Motor neuron (in vitro differentiated cells): Measurements from ENCODE around the gene TNFAIP8L3. TPM values are rescaled to one million over a fixed set of nuclear protein-coding genes. Genes with fewer than 3 reads are reported as not detected.
"Not testable (repeated sequence)": the region's sequence is repeated elsewhere in the genome, so short reads cannot be mapped to it uniquely, and the experiment has no call there.

Source experiments
- ATAC-seq, 8 experiments: fragments of 200-7000 bp; cut with Tn5 transposase; replicated peaks in 6 of 8; 2 replicates each; pipeline ENCODE4 v1.8.0; 2021; ENCODE audit warnings: mild to moderate bottlenecking in 8 of 8, moderate library complexity in 8 of 8
- H3K27ac ChIP-seq, 2 donors: fragments of 250-450 bp; sonication (Bioruptor Pico); 2 replicates each; pipeline ENCODE4 v1.9.0; 2021; ENCODE audit warnings: antibody characterized with exemption in 2 of 2, mild to moderate bottlenecking in 2 of 2, moderate library complexity in 1 of 2
- H3K4me1 ChIP-seq, 2 donors: fragments of 250-450 bp; sonication (Bioruptor Pico); replicated peaks in 1 of 2; 2 replicates each; pipeline ENCODE4 v1.6.1; 2021; ENCODE audit warnings: antibody characterized with exemption in 2 of 2, mild to moderate bottlenecking in 2 of 2, moderate library complexity in 1 of 2
- H3K4me3 ChIP-seq, 5 donors: fragments of 250-450 bp; sonication (Bioruptor Pico); 2 replicates each; pipeline ENCODE4 v1.9.0; 2021; ENCODE audit warnings: antibody characterized with exemption in 5 of 5, mild to moderate bottlenecking in 5 of 5, moderate library complexity in 4 of 5
- WGBS, 10 experiments: fragments of 450-650 bp; shearing (Covaris generic); methylation state at CpG; one replicate each; pipeline ENCODE4 v1.0.0; 2022; 5-methylcytosine and 5-hydroxymethylcytosine counted together
- in situ Hi-C, 9 experiments: fragments of 400-800 bp; cut with MboI; loops; one replicate each; pipeline ENCODE4 v1.15.0; 2021; ENCODE audit warnings: low sequenced_read_pairs in 9 of 9, low pct_unique_long_range_greater_than_20kb in 2 of 9; ENCODE audit not compliant: unreplicated experiment in 9 of 9
- total RNA-seq, 8 experiments: library from RNA; unstranded; fragments of 300-600 nt; gene quantifications; 2 replicates each; pipeline versions ENCODE4 v1.2.3 to v1.2.4, GENCODE V29; 2022

TNFAIP8L3 gene
- total RNA-seq = 1 to 10 TPM in 7 of 8 experiments, under 1 TPM in 1; 0.75 to 6.9 (median 2.0) TPM

GRCh38 chr15:51094606-51095569 is at the start of gene TNFAIP8L3:
Gene TNFAIP8L3, minus strand, starts transcription at chr15:51094906. Its CDS starts 311 bp downstream, at chr15:51094595.
- Histone ChIP-seq H3K4me3 (peak within 1 kb of the TSS; percentile 21 to 49 (median 39)), H3K4me1 (peaks cover 2 to 6% of the 10 kb centered on the region in 2 donors), H3K27ac (no peak within 1 kb of the TSS)
- in situ Hi-C loops = no loop called here
- peak; percentile 73 to 91 (median 84) for ATAC-seq
- WGBS, 10 experiments = 10 to 65% (median 29%) methylated on average over 4 to 5 of the region's 98 CpGs; no CpG with 5 or more reads in 6 of the 10 experiments

- in situ Hi-C loops = no loop called here
- Histone ChIP-seq H3K4me1 (no peaks in the 10 kb centered on the region), H3K4me3 (no peak overlapping the region), H3K27ac (no peak overlapping the region)
- WGBS, 10 experiments = 0 to 100% (median 90%) methylated on average over 1 to 3 of the region's 3 CpGs; no CpG with 5 or more reads in 1 of the 10 experiments
- peak in 3 of 8 experiments; percentile 44 to 89 (median 81) for ATAC-seq
Observed at GRCh38 chr15:51144021-51144532, 49.4 kb upstream of the TNFAIP8L3 start.

GRCh38 chr15:51140347-51140746 is 45.6 kb upstream of the TNFAIP8L3 start:
- H3K27ac ChIP-seq, H3K4me3 ChIP-seq, in situ Hi-C loops, ATAC-seq, H3K4me1 ChIP-seq: not testable (repeated sequence)
- WGBS, 10 experiments = 29 to 100% (median 80%) methylated on average over 1 to 2 of the region's 2 CpGs; no CpG with 5 or more reads in 1 of the 10 experiments

GRCh38 chr15:51139091-51139490 is 44.4 kb upstream of the TNFAIP8L3 start:
- no peaks in the 10 kb centered on the region for H3K4me1 ChIP-seq
- 67 to 100% (median 89%) methylated on average over 1 of the region's 1 CpG; no CpG with 5 or more reads in 1 of the 10 experiments for WGBS, 10 experiments
- no peak overlapping the region for H3K27ac ChIP-seq
- no peak overlapping the region for H3K4me3 ChIP-seq
- in situ Hi-C loops = no loop called here
- ATAC-seq = no peak

- no peak overlapping the region for H3K27ac ChIP-seq
- no peaks in the 10 kb centered on the region for H3K4me1 ChIP-seq
- 38 to 100% (median 62%) methylated on average over 1 to 4 of the region's 5 CpGs for WGBS, 10 experiments
- peak in 1 of 8 experiments; percentile 70 for ATAC-seq
- in situ Hi-C loops = no loop called here
- no peak overlapping the region for H3K4me3 ChIP-seq
Observed at GRCh38 chr15:51137880-51138430, 43.2 kb upstream of the TNFAIP8L3 start.

GRCh38 chr15:51137024-51137423 is 42.3 kb upstream of the TNFAIP8L3 start:
- no peak for ATAC-seq
- 86% methylated on average over 1 of the region's 1 CpG; no CpG with 5 or more reads in 9 of the 10 experiments for WGBS, 10 experiments
- in situ Hi-C loops = no loop called here
- H3K4me3 ChIP-seq = no peak overlapping the region
- no peak overlapping the region for H3K27ac ChIP-seq
- H3K4me1 ChIP-seq = no peaks in the 10 kb centered on the region

GRCh38 chr15:51135276-51135675 is 40.6 kb upstream of the TNFAIP8L3 start:
- Histone ChIP-seq H3K27ac (no peak overlapping the region), H3K4me3 (no peak overlapping the region), H3K4me1 (peaks cover 0 to 2% of the 10 kb centered on the region in 2 donors)
- in situ Hi-C loops = no loop called here
- no peak for ATAC-seq
- WGBS, 10 experiments = 60 to 100% (median 97%) methylated on average over 1 to 2 of the region's 2 CpGs; no CpG with 5 or more reads in 2 of the 10 experiments

GRCh38 chr15:51134416-51135199 is 39.9 kb upstream of the TNFAIP8L3 start:
- no peak for ATAC-seq
- in situ Hi-C loops = no loop called here

GRCh38 chr15:51133140-51133765 is 38.5 kb upstream of the TNFAIP8L3 start:
- peak in 1 of 8 experiments; percentile 6 for ATAC-seq
- 27 to 100% (median 57%) methylated on average over 1 to 5 of the region's 7 CpGs for WGBS, 10 experiments
- Histone ChIP-seq H3K4me3 (no peak overlapping the region), H3K27ac (no peak overlapping the region), H3K4me1 (peaks cover 2 to 10% of the 10 kb centered on the region in 2 donors)
- in situ Hi-C loops = no loop called here

More at GRCh38 chr15:51134416-51135199, 39.9 kb upstream of the TNFAIP8L3 start:
- no peak overlapping the region for H3K27ac ChIP-seq
- no peak overlapping the region for H3K4me3 ChIP-seq
- peaks cover 2 to 9% of the 10 kb centered on the region in 2 donors for H3K4me1 ChIP-seq

- no peak overlapping the region for H3K4me3 ChIP-seq
- H3K4me1 ChIP-seq = peaks cover 2 to 10% of the 10 kb centered on the region in 2 donors
- in situ Hi-C loops = no loop called here
- 11 to 100% (median 75%) methylated on average over 2 to 6 of the region's 6 CpGs; no CpG with 5 or more reads in 2 of the 10 experiments for WGBS, 10 experiments
- peak in 4 of 8 experiments; percentile 29 to 71 (median 52) for ATAC-seq
- no peak overlapping the region for H3K27ac ChIP-seq
Observed at GRCh38 chr15:51132384-51133139, 37.9 kb upstream of the TNFAIP8L3 start.

GRCh38 chr15:51131596-51132290 is 37.0 kb upstream of the TNFAIP8L3 start:
- Histone ChIP-seq H3K4me3 (no peak overlapping the region), H3K4me1 (peaks cover 2 to 10% of the 10 kb centered on the region in 2 donors), H3K27ac (no peak overlapping the region)
- ATAC-seq = no peak
- 33 to 100% (median 74%) methylated on average over 1 to 3 of the region's 4 CpGs; no CpG with 5 or more reads in 3 of the 10 experiments for WGBS, 10 experiments
- in situ Hi-C loops = no loop called here
